Astrocyte (in vitro differentiated cells and primary cell): Measurements from ENCODE around the gene CEACAM19. TPM values are rescaled to one million over a fixed set of nuclear protein-coding genes. Genes with fewer than 3 reads are reported as not detected.
A peak's percentile ranks its signal among the peaks of the same experiment; 100 is the strongest.

Experiments used
- DNase-seq: peaks from one replicate; pipeline ENCODE4 v3.0.0-alpha.2; 2010; ENCODE audit warnings: low read depth
- FAIRE-seq: peaks from 2 replicates; lab custom pipeline; 2011; peaks lifted over from hg19 to GRCh38; lab: Jason Lieb, UNC
- H2AFZ ChIP-seq: 2 replicates; pipeline ENCODE4 v1.6.0; 2012; ENCODE audit warnings: low read depth, low read length, inconsistent platforms
- H3K27ac ChIP-seq: 2 replicates; pipeline ENCODE4 v1.5.1; 2011; ENCODE audit warnings: low read depth, low read length, inconsistent platforms
- H3K27me3 ChIP-seq: 2 replicates; pipeline ENCODE4 v1.6.0; 2011; ENCODE audit warnings: low read length, inconsistent platforms; ENCODE audit not compliant: insufficient read depth
- H3K36me3 ChIP-seq: 2 replicates; pipeline ENCODE4 v1.5.1; 2011; ENCODE audit warnings: low read length, inconsistent platforms; ENCODE audit not compliant: insufficient read depth
- H3K4me1 ChIP-seq: 2 replicates; pipeline ENCODE4 v1.5.1; 2011; ENCODE audit warnings: low read length, inconsistent platforms; ENCODE audit not compliant: insufficient read depth
- H3K4me2 ChIP-seq: 2 replicates; pipeline ENCODE4 v1.6.0; 2012; ENCODE audit warnings: low read length, inconsistent platforms
- H3K4me3 ChIP-seq: 2 replicates; pipeline ENCODE4 v1.5.1; 2011; ENCODE audit warnings: low read depth, mild to moderate bottlenecking, low read length, inconsistent platforms; ENCODE audit not compliant: insufficient read depth
- H3K79me2 ChIP-seq: 2 replicates; pipeline ENCODE4 v1.6.0; 2012; ENCODE audit warnings: mild to moderate bottlenecking, low read length, inconsistent platforms; ENCODE audit not compliant: insufficient read depth
- H3K9ac ChIP-seq: 2 replicates; pipeline ENCODE4 v1.6.0; 2012; ENCODE audit warnings: mild to moderate bottlenecking, low read length, inconsistent platforms
- H3K9me3 ChIP-seq: 2 replicates; pipeline ENCODE4 v1.5.1; 2012; ENCODE audit warnings: low read depth, mild to moderate bottlenecking, low read length, inconsistent platforms; ENCODE audit not compliant: insufficient read depth
- H4K20me1 ChIP-seq: 2 replicates; pipeline ENCODE4 v1.6.0; 2012; ENCODE audit warnings: low read length, inconsistent platforms; ENCODE audit not compliant: insufficient read depth
- H3K27ac Mint-ChIP-seq: one replicate; pipeline ENCODE4 v1.8.0; 2021; ENCODE audit warnings: mild to moderate bottlenecking, mixed read lengths; ENCODE audit not compliant: unreplicated experiment
- H3K27me3 Mint-ChIP-seq: one replicate; pipeline ENCODE4 v1.8.0; 2021; ENCODE audit warnings: low read depth, mixed read lengths; ENCODE audit not compliant: unreplicated experiment
- H3K36me3 Mint-ChIP-seq: one replicate; pipeline ENCODE4 v1.8.0; 2021; ENCODE audit warnings: low read depth, mixed read lengths; ENCODE audit not compliant: unreplicated experiment
- H3K4me1 Mint-ChIP-seq: one replicate; pipeline ENCODE4 v1.8.0; 2021; ENCODE audit warnings: low read depth, mixed read lengths; ENCODE audit not compliant: unreplicated experiment
- H3K4me3 Mint-ChIP-seq: one replicate; pipeline ENCODE4 v1.8.0; 2021; ENCODE audit warnings: mild to moderate bottlenecking, moderate library complexity, mixed read lengths; ENCODE audit not compliant: unreplicated experiment
- H3K9me3 Mint-ChIP-seq: one replicate; pipeline ENCODE4 v1.8.0; 2021; ENCODE audit warnings: mild to moderate bottlenecking, mixed read lengths; ENCODE audit not compliant: unreplicated experiment
- EZH2 ChIP-seq: IDR thresholded peaks from 2 replicates; pipeline ENCODE4 v1.6.1; 2012; ENCODE audit warnings: mild to moderate bottlenecking, low read length, inconsistent platforms; ENCODE audit not compliant: insufficient read depth
- total RNA-seq: library from RNA; stranded (reverse); gene quantifications from 2 replicates; pipeline ENCODE4 v1.2.1, GENCODE V29; 2021
- TF ChIP-seq, protein P1 (sequence below): IDR thresholded peaks from 2 replicates; pipeline ENCODE4 v1.5.1; 2011; ENCODE audit warnings: low read depth, mild to moderate bottlenecking, inconsistent platforms, low read length, moderate library complexity; ENCODE audit not compliant: insufficient read depth

Gene CEACAM19
- total RNA-seq, 1 donor from 2014 or later, result 8.0 TPM

DNA sequence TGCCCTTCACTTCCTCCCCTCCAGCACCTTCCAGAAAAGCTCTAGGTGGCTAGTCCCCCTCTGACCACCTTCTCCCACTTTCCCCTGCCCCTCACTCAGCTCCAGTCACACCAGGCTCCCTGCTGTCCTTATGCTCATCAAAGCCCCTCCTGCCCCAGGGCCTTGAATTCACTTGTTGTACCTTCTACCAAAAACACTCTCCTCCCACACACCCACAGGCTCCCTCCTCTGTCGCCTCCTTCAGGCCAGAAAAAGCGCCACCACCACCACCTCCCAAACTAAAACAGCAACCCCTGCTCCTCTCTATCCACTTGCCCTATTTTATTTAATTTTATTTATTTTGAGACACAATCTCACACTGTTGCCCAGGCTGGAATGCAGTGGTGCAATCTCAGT, 22.9 kb downstream of the CEACAM19 start:
- no peaks in the 10 kb centered on the region for H3K36me3 Mint-ChIP-seq
- FAIRE-seq, result no peak

DNA sequence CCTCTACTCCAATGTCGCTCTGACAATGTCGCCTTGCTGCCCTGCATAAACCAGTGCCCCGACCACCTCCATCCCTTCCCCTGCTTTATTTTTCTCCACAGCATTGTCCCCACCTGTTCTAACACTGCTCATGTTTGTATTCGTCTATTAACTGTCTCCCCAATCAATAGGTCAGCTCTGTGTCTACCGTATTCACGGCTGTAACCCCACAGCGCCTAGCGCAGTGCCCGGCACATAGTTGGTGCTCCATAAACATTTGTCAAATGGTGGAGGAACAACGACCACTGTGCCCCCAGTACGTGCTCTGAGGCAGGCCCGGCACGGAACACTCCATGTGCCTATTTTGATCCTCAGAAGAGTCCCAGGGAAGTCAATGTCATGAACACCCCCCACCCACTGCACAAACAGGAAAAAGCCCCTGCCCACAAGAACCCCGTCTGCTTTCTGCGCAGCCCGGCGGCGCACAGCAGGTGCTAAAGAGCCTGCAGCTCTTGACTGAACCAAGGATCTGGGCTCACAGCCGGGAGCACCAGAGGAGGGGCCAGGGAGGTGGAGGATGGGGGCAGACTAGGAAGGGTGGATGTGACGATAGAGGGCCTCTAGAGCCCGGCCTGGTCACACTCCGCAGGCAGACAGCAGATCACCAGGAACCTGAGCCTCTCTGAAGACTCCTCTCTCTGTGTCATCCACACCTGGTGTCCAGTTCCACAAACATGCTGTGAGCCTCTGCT, 25.8 kb downstream of the CEACAM19 start:
- Mint-ChIP-seq H3K27me3 (peaks cover 17% of the 10 kb centered on the region), H3K36me3 (no peaks in the 10 kb centered on the region), H3K27ac (no peak overlapping the region), H3K9me3 (no peaks in the 10 kb centered on the region), H3K4me3 (no peak overlapping the region), H3K4me1 (peaks cover 1% of the 10 kb centered on the region)
- Histone ChIP-seq H3K79me2 (no peaks in the 10 kb centered on the region), H3K9ac (no peak overlapping the region), H3K9me3 (no peaks in the 10 kb centered on the region), H3K27me3 (no peaks in the 10 kb centered on the region), H4K20me1 (no peaks in the 10 kb centered on the region), H3K4me2 (no peak overlapping the region), H3K4me1 (peaks cover 6% of the 10 kb centered on the region), H3K36me3 (no peaks in the 10 kb centered on the region), H3K27ac (no peak overlapping the region), H3K4me3 (no peak overlapping the region), H2AFZ (no peak overlapping the region)
- no peak for FAIRE-seq
- no peak for DNase-seq
- TF ChIP-seq, protein P1, sequence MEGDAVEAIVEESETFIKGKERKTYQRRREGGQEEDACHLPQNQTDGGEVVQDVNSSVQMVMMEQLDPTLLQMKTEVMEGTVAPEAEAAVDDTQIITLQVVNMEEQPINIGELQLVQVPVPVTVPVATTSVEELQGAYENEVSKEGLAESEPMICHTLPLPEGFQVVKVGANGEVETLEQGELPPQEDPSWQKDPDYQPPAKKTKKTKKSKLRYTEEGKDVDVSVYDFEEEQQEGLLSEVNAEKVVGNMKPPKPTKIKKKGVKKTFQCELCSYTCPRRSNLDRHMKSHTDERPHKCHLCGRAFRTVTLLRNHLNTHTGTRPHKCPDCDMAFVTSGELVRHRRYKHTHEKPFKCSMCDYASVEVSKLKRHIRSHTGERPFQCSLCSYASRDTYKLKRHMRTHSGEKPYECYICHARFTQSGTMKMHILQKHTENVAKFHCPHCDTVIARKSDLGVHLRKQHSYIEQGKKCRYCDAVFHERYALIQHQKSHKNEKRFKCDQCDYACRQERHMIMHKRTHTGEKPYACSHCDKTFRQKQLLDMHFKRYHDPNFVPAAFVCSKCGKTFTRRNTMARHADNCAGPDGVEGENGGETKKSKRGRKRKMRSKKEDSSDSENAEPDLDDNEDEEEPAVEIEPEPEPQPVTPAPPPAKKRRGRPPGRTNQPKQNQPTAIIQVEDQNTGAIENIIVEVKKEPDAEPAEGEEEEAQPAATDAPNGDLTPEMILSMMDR, result no peak
- no peak for TF ChIP-seq EZH2

More for the DNA sequence above, 22.9 kb downstream of the CEACAM19 start:
- Histone ChIP-seq H4K20me1 (no peaks in the 10 kb centered on the region), H3K9ac (no peak overlapping the region), H3K4me3 (no peak overlapping the region), H3K27me3 (no peaks in the 10 kb centered on the region), H3K4me2 (no peak overlapping the region), H2AFZ (no peak overlapping the region), H3K9me3 (no peaks in the 10 kb centered on the region), H3K36me3 (no peaks in the 10 kb centered on the region), H3K4me1 (peaks cover 13% of the 10 kb centered on the region), H3K79me2 (no peaks in the 10 kb centered on the region), H3K27ac (no peak overlapping the region)
- Mint-ChIP-seq H3K27me3 (peaks cover 17% of the 10 kb centered on the region), H3K9me3 (no peaks in the 10 kb centered on the region), H3K4me3 (no peak overlapping the region), H3K27ac (peak overlapping the region; percentile 53), H3K4me1 (peaks cover 7% of the 10 kb centered on the region)
- no peak for DNase-seq
- TF ChIP-seq, protein P1, result peak; percentile 4
- no peak for TF ChIP-seq EZH2

DNA sequence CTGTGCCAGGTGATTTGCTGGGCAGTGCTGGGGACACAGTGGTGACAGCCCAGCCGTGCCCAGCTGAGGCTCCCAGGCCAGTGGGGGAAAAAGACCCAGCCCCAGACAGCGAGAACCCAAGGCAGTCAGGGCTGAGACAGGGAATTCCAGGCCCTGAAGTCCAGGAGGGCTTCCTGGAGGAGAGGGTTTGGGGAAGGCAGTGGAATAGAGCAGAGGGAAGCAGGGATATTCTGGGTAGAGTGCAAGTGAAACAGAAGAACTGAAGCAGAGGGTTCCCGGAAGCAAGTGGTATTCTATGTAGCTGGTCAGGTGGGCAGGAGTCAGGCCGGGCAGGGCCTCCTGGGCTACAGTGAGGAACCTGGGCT, 26.4 kb downstream of the CEACAM19 start:
- TF ChIP-seq, protein P1, result no peak
- no peak for TF ChIP-seq EZH2
- Histone ChIP-seq H3K27me3 (no peaks in the 10 kb centered on the region), H3K79me2 (no peaks in the 10 kb centered on the region), H3K4me3 (no peak overlapping the region), H2AFZ (no peak overlapping the region), H3K9me3 (no peaks in the 10 kb centered on the region), H3K4me2 (no peak overlapping the region), H4K20me1 (no peaks in the 10 kb centered on the region), H3K36me3 (no peaks in the 10 kb centered on the region), H3K9ac (no peak overlapping the region), H3K4me1 (peaks cover under 1% of the 10 kb centered on the region), H3K27ac (no peak overlapping the region)
- DNase-seq (no peak), FAIRE-seq (no peak)
- Mint-ChIP-seq H3K9me3 (no peaks in the 10 kb centered on the region), H3K36me3 (no peaks in the 10 kb centered on the region), H3K4me3 (no peak overlapping the region), H3K4me1 (no peaks in the 10 kb centered on the region), H3K27ac (no peak overlapping the region), H3K27me3 (peaks cover 17% of the 10 kb centered on the region)
